ENCODE data around the gene CDKAL1. TPM values are rescaled to one million over a fixed set of nuclear protein-coding genes. Genes with fewer than 3 reads are reported as not detected.
A peak's percentile ranks its signal among the peaks of the same experiment; 100 is the strongest.

The CDKAL1 gene
- total RNA-seq, 3 donors from 2014 or later = 13.0 to 27.2 (median 18.0) TPM

DNA sequence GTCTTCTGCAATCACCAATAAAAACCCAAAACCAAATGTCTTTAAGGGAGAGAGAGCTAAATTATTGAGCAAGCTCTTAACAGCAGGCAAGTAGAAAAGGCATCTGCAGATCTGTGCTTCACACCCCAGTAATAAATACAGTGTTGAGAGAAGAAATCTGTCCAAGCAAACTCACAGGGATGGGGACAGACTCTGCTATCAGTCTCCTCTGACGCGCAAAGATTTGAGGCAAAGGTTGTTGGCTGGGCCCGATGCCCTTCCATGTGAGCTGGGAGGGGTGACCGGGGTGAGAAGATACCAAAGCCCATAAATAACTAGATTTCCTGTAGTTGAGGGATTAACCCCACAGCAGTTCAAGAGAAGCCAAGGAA, 744.1 kb downstream of the CDKAL1 start:
- Histone ChIP-seq H3K4me3 (no peak overlapping the region), H3K4me1 (no peaks in the 10 kb centered on the region), H3K27ac (peak overlapping the region in 1 of 2 donors; percentile 5), H3K9me3 (peaks cover 1 to 2% of the 10 kb centered on the region in 2 donors), H3K27me3 (no peaks in the 10 kb centered on the region), H3K36me3 (no peaks in the 10 kb centered on the region)
- DNase-seq (ENCODE audit: low spot score in 2 of 2) = no peak
- TF ChIP-seq POLR2AphosphoS5 (IDR thresholded peaks at IDR 0.05) (no peak), POLR2A (IDR thresholded peaks at IDR 0.05) (no peak)
- TF ChIP-seq, protein P1, sequence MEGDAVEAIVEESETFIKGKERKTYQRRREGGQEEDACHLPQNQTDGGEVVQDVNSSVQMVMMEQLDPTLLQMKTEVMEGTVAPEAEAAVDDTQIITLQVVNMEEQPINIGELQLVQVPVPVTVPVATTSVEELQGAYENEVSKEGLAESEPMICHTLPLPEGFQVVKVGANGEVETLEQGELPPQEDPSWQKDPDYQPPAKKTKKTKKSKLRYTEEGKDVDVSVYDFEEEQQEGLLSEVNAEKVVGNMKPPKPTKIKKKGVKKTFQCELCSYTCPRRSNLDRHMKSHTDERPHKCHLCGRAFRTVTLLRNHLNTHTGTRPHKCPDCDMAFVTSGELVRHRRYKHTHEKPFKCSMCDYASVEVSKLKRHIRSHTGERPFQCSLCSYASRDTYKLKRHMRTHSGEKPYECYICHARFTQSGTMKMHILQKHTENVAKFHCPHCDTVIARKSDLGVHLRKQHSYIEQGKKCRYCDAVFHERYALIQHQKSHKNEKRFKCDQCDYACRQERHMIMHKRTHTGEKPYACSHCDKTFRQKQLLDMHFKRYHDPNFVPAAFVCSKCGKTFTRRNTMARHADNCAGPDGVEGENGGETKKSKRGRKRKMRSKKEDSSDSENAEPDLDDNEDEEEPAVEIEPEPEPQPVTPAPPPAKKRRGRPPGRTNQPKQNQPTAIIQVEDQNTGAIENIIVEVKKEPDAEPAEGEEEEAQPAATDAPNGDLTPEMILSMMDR (IDR thresholded peaks at IDR 0.05) = no peak
- intact Hi-C loops (cut with DNase I; ENCODE audit: low total_unique reads) = no loop called here

DNA sequence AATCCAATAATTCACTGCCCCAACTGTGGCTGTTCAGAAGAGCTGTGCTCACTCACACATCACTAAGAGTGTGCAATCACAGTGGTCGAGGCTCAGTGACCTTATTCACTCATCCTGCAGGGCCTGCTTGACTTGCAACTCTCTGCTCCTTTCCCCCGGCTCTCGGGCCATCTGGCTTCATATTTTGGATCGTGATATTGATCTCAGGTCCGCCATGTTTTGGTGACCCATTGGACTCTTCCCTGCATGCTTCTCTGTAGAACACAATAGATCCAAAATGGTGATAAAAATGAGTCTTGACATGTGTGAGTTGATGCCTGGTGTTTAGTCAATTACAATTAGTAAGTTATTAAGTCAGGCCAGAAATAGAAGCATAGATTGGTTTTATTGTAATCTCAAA, 745.4 kb downstream of the CDKAL1 start:
- H3K4me1 ChIP-seq = no peaks in the 10 kb centered on the region
- H3K27me3 ChIP-seq = no peaks in the 10 kb centered on the region
- H3K4me3 ChIP-seq = no peak overlapping the region
- H3K27ac ChIP-seq = no peak overlapping the region
- no peaks in the 10 kb centered on the region for H3K9me3 ChIP-seq
- TF ChIP-seq POLR2AphosphoS5 (IDR thresholded peaks at IDR 0.05) (no peak), POLR2A (IDR thresholded peaks at IDR 0.05) (no peak)
- TF ChIP-seq, protein P1 (IDR thresholded peaks at IDR 0.05) = no peak
- no peaks in the 10 kb centered on the region for H3K36me3 ChIP-seq
- intact Hi-C loops (cut with DNase I; ENCODE audit: low total_unique reads) = no loop called here
- no peak for DNase-seq (ENCODE audit: low spot score in 2 of 2)

DNA sequence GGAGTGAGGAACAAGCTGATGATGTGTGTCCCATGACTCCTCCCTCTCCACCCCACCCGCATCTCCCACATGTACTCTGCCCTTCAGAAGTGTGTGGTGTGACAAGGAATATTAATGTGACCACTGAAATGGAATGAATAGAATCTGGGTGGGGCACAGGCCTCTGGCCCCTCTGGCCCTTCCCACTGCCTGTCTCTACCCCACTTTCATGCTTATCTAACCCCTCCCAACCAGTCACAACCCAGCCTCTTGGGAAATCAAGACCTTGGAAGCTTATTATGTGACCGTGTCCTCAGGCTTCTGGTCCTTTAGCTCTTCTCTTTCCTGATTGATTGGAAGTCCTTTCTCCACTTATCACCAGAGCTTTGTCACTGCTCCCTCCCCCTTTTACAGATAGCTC, 747.1 kb downstream of the CDKAL1 start:
- DNase-seq (ENCODE audit: low spot score in 2 of 2) = no peak
- Histone ChIP-seq H3K36me3 (no peaks in the 10 kb centered on the region), H3K4me3 (no peak overlapping the region), H3K27me3 (no peaks in the 10 kb centered on the region), H3K4me1 (no peaks in the 10 kb centered on the region), H3K9me3 (no peaks in the 10 kb centered on the region), H3K27ac (no peak overlapping the region)
- TF ChIP-seq POLR2AphosphoS5 (IDR thresholded peaks at IDR 0.05) (no peak), POLR2A (IDR thresholded peaks at IDR 0.05) (no peak)
- TF ChIP-seq, protein P1 (IDR thresholded peaks at IDR 0.05) = no peak
- intact Hi-C loops (cut with DNase I; ENCODE audit: low total_unique reads) = no loop called here

Other genes starting within 250 kb of the CDKAL1 start
- 1 to 10 TPM; 4.9 to 8.5 (median 7.5) TPM for gene E2F3, start 132.6 kb upstream of the CDKAL1 start, total RNA-seq